Measurements from ENCODE around the gene APOBEC3B.
"Not testable (repeated sequence)": the region's sequence is repeated elsewhere in the genome, so short reads cannot be mapped to it uniquely, and the experiment has no call there.

Gene APOBEC3B

DNA sequence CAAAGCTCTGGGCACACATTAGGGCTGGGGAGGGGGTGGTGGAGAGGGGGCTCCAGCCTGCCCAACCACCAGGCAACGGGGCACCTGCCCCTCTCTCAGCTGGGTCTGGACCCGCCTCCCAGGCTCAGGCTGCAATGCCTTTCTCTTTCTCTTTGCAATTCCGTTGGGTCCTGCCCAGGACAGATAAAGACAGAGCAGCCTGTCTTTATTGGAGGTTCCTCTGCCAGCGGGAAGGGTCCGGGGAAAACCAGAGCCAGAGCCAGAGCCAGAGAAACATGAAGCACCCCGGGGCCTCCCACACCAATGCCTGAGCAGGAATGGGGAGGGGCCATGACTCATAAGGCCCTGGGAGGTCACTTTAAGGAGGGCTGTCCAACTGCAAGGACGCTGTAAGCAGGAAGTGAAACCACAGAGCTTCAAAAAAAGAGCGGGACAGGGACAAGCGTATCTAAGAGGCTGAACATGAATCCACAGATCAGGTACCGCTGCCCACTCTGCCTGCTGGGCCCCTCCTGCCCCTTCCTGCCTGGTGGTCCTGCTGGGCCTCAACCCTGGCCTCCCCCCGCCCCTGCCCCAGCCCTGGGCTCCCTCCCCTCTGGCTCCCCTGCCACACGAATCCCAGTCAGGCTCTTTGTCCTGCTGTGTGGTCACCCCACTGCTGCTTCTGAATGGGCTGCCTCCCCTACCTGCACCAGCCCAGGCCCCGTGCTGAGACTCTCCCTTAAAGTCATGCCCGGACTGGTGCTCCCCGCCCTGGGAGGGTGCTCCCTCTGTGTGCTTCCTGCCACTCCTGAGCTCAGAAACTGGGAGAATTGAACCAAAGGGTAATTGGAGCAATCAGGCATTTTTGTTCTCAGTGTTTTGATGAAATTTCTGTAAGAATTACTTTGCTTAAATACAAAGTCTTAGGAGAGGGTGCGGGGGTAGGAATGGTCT lies at the start of gene APOBEC3B:
Gene APOBEC3B, plus strand, starts transcription at position 356 of the 936 bp plus-strand sequence. Its CDS starts 107 bp downstream, at position 463.
- peak; percentile 96 for DNase-seq

GRCh38 chr22:38935023-38935422 lies 47.1 kb upstream of the APOBEC3B start:
- no peak for DNase-seq

- DNase-seq: no peak
These were observed 46.5 kb upstream of the APOBEC3B start for GRCh38 chr22:38935616-38936015.

DNA sequence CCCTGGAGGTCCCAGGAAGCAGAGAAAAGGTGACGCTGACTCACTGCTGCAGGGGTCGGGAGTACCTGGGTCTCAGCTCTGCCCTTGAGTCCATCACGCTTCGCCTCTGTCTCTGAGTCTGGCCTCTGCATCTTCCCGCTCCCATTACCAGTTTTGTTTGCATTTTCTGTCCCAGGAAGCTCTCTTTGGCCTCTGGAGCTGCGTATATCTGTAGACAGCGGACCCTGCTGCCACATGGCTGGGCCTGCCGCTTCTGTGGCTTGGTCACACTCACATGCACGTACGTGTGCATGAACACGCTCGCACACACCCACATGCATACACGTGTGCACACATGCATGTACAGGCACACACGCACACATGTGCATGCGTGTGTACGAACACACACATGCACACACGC lies 45.6 kb upstream of the APOBEC3B start:
- no peak for DNase-seq

DNA sequence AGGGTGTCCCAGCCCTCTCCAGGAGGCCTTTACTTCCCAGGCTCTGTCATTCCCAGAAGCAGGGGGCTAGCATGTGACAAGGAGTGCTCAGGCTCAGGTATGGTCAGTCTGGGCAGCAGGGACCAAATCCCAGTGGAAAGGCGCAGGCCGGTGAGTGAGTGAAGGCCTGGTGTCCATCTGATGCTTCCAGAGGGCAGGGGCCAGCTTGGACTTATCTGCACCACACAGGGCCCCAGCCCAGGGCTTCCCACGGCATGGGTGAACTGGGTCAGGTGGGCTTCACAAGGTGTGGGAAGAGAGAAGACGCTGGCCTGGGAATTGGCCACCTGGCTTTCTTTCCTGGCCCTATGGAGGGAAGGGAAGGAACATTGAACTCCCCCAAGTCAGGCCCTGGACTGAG lies 45.1 kb upstream of the APOBEC3B start:
- no peak for DNase-seq

- DNase-seq: no peak
These were observed 44.6 kb upstream of the APOBEC3B start for GRCh38 chr22:38937541-38937940.

GRCh38 chr22:38938221-38938620 lies 43.9 kb upstream of the APOBEC3B start:
- DNase-seq: no peak

GRCh38 chr22:38938925-38939324 lies 43.2 kb upstream of the APOBEC3B start:
- no peak for DNase-seq

DNA sequence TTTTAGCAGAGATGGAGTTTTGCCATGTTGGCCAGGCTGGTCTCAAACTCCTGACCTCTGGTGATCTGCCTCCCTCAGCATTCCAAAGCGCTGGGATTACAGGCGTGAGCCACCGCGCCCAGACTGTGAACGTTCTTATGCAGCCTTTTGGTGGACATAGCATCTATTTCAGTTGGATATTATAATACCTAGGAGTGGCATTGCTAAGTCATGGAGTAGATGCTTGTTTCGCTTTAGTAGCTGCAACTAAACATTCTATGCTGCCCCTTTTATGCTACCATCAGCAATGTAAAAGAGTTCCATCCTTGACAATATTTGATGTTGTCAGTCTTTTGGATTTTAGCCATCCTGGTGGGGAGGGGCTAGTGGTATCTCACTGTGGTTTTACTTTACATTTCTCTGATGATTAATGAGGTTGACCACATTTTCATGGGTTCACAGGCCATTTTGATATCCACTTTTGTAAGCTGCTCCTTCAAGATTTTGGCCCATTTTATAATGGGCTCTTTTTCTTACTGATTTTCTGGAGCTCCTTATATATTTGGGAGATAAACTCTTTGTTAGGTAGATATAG lies 41.2 kb upstream of the APOBEC3B start:
- no peak for DNase-seq

- DNase-seq: no peak
These were observed 40.6 kb upstream of the APOBEC3B start for GRCh38 chr22:38941488-38941987.

DNA sequence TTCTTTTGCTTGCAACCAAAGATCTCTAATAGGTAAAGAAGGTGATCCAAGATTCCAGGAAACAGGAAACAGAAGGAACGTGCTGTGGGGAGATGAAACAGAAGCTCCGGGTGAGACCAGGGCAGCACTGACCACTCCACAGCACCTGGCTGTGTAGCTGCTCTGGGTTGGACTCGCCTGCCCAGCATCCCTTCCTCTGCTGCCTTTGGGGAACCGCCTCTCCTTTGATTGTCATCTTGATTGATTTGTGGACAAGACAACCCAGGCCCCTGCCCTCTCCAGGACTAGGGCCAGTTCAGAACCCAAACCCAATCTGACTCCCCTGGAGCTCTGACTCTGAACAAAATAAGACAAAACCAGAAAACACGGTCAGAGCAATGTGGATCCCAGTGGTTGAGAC lies 39.4 kb upstream of the APOBEC3B start:
- DNase-seq: no peak

GRCh38 chr22:38943201-38943600 lies 38.9 kb upstream of the APOBEC3B start:
- no peak for DNase-seq

DNA sequence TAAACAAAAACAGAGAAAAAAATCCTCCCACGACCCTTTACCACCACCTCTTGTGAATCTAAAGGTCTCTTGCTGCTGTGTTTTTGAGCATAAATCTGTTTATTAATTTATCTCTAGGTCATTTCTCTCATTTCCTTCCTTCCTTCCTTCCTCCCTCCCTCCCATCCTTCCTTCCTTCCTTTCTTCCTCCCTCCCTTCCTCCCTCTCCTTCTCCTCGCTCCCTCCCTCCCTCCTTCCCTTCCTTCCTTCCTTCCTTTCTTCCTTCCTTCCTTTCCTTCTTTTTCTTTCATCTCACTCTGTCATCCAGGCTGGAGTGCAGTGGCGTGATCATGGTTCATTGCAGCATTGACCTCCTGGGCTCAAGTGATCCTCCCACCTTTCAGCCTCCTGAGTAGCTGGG lies 38.3 kb upstream of the APOBEC3B start:
- no peak for DNase-seq

GRCh38 chr22:38944653-38945052 lies 37.5 kb upstream of the APOBEC3B start:
- no peak for DNase-seq

GRCh38 chr22:38945706-38946338 lies 36.3 kb upstream of the APOBEC3B start:
- DNase-seq: not testable (repeated sequence)

DNA sequence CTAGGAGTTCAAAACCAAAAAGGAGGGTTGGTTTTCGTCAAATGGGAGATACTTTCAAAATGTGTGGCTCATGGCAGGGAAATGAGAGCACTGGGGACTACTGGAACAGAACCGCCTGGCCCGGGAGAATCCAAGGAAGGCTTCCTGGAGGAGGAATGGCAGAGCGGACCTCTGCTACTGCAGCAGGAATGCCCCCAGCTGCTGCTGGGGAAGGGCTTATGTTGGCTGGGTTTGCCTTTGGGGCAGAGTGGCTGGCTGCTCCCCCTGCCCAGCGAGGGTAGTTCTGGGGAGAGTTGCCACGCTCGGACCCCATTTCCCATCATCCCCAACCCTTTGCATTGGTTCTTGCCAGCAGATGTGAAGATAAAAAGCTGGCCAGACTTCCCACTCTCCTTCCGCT lies 35.4 kb upstream of the APOBEC3B start:
- DNase-seq: no peak

DNA sequence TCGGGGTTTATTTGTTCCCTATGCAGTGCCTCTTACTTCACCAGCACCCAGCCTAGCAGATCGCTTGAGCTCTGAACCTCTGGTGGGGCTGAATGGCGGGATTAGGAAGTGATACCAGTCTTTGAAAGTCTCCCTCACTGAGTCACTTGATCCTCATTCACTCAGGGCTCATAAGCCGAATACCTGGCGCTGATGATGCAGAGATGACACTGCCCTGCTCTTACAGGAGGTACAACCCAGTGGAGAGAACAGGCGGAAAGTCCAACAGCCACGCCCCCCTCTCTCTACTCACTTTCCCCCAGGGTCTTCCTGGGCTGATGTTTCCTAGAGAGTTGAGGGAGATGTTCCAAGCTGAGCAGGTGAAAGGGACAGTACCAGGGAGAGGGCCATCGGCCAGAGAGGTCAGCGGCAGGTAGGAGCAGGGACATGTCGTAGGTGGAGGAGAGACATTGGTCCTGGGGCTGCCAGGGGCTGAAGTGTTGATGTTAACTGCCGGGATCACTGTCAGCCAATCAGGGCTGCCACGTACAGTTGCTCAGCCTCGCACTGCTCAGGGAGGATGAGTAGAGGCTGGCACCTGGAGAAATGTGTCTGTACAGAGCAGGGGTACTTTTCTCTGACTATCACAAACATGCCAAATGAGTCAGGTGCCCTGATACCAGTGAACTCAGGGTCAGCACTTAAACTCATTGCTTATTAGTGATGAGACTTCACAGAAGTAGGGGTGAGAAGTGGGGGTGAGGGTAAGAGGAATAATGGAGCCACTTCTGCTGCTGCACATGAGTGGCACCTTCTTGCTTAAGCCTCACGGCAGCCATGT lies 34.6 kb upstream of the APOBEC3B start:
- DNase-seq: no peak

GRCh38 chr22:38948181-38948940 lies 33.8 kb upstream of the APOBEC3B start:
- DNase-seq: no peak

DNA sequence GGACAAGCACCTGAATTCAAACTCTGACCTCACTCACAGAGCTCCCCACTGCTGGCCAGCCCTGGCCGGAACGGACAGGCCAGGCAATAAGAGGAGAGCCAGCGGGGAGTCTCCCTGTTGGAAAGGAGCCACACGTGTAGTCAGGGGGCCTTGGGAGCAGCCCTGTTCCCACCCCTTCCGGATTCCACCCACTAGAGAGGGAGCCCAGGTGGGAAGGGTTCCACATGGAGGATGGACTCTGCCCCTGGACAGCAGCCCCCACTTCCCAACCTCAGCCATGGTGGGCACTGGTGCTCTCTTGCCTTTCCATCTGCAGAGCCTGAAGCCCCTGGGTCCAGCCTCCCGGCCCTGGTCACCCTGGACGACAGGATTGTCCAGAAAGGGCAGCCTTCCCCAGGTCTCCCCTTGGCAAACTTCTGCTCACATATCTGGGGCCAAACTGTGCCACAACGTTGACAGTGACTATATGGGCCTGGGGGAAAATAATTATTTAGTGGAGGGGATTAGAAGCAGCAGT lies 32.2 kb upstream of the APOBEC3B start:
- no peak for DNase-seq

GRCh38 chr22:38950527-38951295 lies 31.4 kb upstream of the APOBEC3B start:
- DNase-seq: no peak

GRCh38 chr22:38951734-38952133 lies 30.4 kb upstream of the APOBEC3B start:
- no peak for DNase-seq
